GM19324 (cell line): ENCODE results near the gene ANXA6.

Experiments used
- ATAC-seq: cut with Tn5 transposase; IDR thresholded peaks from one replicate; pipeline ENCODE4 v1.9.1; 2021; ENCODE audit warnings: mild to moderate bottlenecking, moderate library complexity; ENCODE audit not compliant: unreplicated experiment, low FRiP score

The ANXA6 gene

GRCh38 chr5:151106509-151106908, 51.1 kb downstream of the ANXA6 start:
- ATAC-seq = no peak

GRCh38 chr5:151106043-151106442, 51.5 kb downstream of the ANXA6 start:
- no peak for ATAC-seq

- no peak for ATAC-seq
Measured at GRCh38 chr5:151105561-151105960, 52.0 kb downstream of the ANXA6 start.

GRCh38 chr5:151104795-151105194, 52.8 kb downstream of the ANXA6 start:
- no peak for ATAC-seq

GRCh38 chr5:151101746-151102145, 55.8 kb downstream of the ANXA6 start:
- ATAC-seq = no peak

GRCh38 chr5:151101151-151101550, 56.4 kb downstream of the ANXA6 start:
- ATAC-seq = no peak

- no peak for ATAC-seq
Measured at GRCh38 chr5:151100681-151101080, 56.9 kb downstream of the ANXA6 start.

GRCh38 chr5:151098768-151099121, 58.8 kb downstream of the ANXA6 start:
- ATAC-seq = no peak

- peak; percentile 33 for ATAC-seq
Measured at GRCh38 chr5:151097820-151098767, 59.5 kb downstream of the ANXA6 start.

GRCh38 chr5:151097061-151097460, 60.5 kb downstream of the ANXA6 start:
- no peak for ATAC-seq

- ATAC-seq = no peak
Measured at GRCh38 chr5:151096001-151096373, 61.6 kb downstream of the ANXA6 start.

GRCh38 chr5:151095341-151096000, 62.1 kb downstream of the ANXA6 start:
- ATAC-seq = no peak

- ATAC-seq = no peak
Measured at GRCh38 chr5:151094852-151095245, 62.7 kb downstream of the ANXA6 start.

- ATAC-seq = peak; percentile 71
Measured at GRCh38 chr5:151094030-151094851, 63.3 kb downstream of the ANXA6 start.

- ATAC-seq = no peak
Measured at GRCh38 chr5:151093476-151093889, 64.1 kb downstream of the ANXA6 start.

- ATAC-seq = no peak
Measured at GRCh38 chr5:151092762-151093161, 64.8 kb downstream of the ANXA6 start.

GRCh38 chr5:151089726-151090125, 67.9 kb downstream of the ANXA6 start:
- no peak for ATAC-seq

- ATAC-seq = no peak
Measured at GRCh38 chr5:151088986-151089385, 68.6 kb downstream of the ANXA6 start.

- ATAC-seq = no peak
Measured at GRCh38 chr5:151087486-151087885, 70.1 kb downstream of the ANXA6 start.

- ATAC-seq = peak; percentile 65
Measured at GRCh38 chr5:151086905-151087360, 70.6 kb downstream of the ANXA6 start.
